ENCODE data around the gene ETV6. TPM values are rescaled to one million over a fixed set of nuclear protein-coding genes. Genes with fewer than 3 reads are reported as not detected.
A peak's percentile ranks its signal among the peaks of the same experiment; 100 is the strongest.

Gene ETV6
- total and polyA plus RNA-seq, 2 of the 8 experiments (the other 6 are each of a cell fraction or from before 2014, with no cell fraction given) = 5.5 to 23.9 TPM

- Histone ChIP-seq H3K9ac (replicated peaks in 1 of 4; ENCODE audit: extremely low read depth in 1 of 4, low read depth in 3 of 4, low read length in 3 of 4) (no peak overlapping the region), H3K9me3 (ENCODE audit: insufficient read depth in 2 of 2, low read depth in 1 of 2, low read length in 1 of 2) (no peaks in the 10 kb centered on the region), H3K36me3 (ENCODE audit: control insufficient read depth in 2 of 4, insufficient read depth in 4 of 4, low read length in 3 of 4) (no peaks in the 10 kb centered on the region), H3K14ac (ENCODE audit: insufficient read length) (no peak overlapping the region), H2BK12ac (ENCODE audit: low read depth, low read length) (no peak overlapping the region), H2AFZ (ENCODE audit: low read length) (no peak overlapping the region), H3K4me1 (replicated peaks in 1 of 4; ENCODE audit: control insufficient read depth in 3 of 4, insufficient read depth in 4 of 4, low read length in 3 of 4) (peaks cover 2 to 11% (median 6%) of the 10 kb centered on the region in 4 experiments; a peak in 5 of 7 replicates), H2BK15ac (ENCODE audit: low read length) (no peak overlapping the region), H3K23me2 (ENCODE audit: low read depth, low read length) (no peaks in the 10 kb centered on the region), H4K20me1 (replicated peaks in 1 of 2; ENCODE audit: control insufficient read depth in 1 of 2, insufficient read depth in 2 of 2, low read length in 2 of 2) (no peaks in the 10 kb centered on the region), H2BK20ac (ENCODE audit: low read length) (peak overlapping the region; percentile 97; the same call in 1 of the 2 replicates), H3K4me3 (ENCODE audit: extremely low read depth in 1 of 4, insufficient read depth in 2 of 4, low read depth in 3 of 4, low read length in 4 of 4) (no peak overlapping the region), H3K56ac (replicated peaks; ENCODE audit: insufficient read length, low read depth, low read length) (no peak overlapping the region), H2AK5ac (ENCODE audit: low read depth, low read length) (peak overlapping the region; percentile 75; the same call in 1 of the 2 replicates), H4K8ac (ENCODE audit: extremely low read depth, insufficient read depth, low read length) (no peak overlapping the region), H3K4ac (replicated peaks; ENCODE audit: insufficient read length, low read depth, low read length) (no peak overlapping the region), H2BK120ac (replicated peaks; ENCODE audit: low read depth, low read length) (no peak overlapping the region), H4K91ac (replicated peaks; ENCODE audit: insufficient read length, low read length) (no peak overlapping the region), H2BK5ac (ENCODE audit: low read depth, low read length) (peak overlapping the region; percentile 68; the same call in 1 of the 2 replicates), H3K27me3 (replicated peaks in 1 of 4; ENCODE audit: control insufficient read depth in 3 of 4, extremely low read depth in 1 of 4, insufficient read depth in 3 of 4, low read length in 3 of 4) (no peaks in the 10 kb centered on the region), H4K5ac (ENCODE audit: insufficient read length, low read depth, low read length) (no peak overlapping the region), H3K79me1 (ENCODE audit: low read depth, low read length) (peaks cover 2% of the 10 kb centered on the region; the same call in 1 of the 2 replicates), H3K79me2 (ENCODE audit: control insufficient read depth in 1 of 2, insufficient read depth in 2 of 2, low read length in 2 of 2) (peaks cover 6 to 75% of the 10 kb centered on the region in 2 experiments; a peak in 3 of 4 replicates), H3K23ac (ENCODE audit: insufficient read length) (no peak overlapping the region), H3K18ac (ENCODE audit: extremely low read depth, low read length) (peak overlapping the region; percentile 62; the same call in 1 of the 2 replicates), H3K4me2 (ENCODE audit: insufficient read depth in 1 of 2, low read depth in 2 of 2, low read length in 2 of 2) (no peak overlapping the region), H3K27ac (ENCODE audit: low read depth, low read length) (no peak overlapping the region)
- DNase-seq (ENCODE audit: low read depth in 1 of 2, low spot score in 2 of 2) = no peak
- CTCF ChIA-PET (ENCODE audit: partially characterized antibody) = interaction anchor here (0.7 to 1.8 kb wide), 4 partner anchors 17 to 393 kb away, joined by 3 to 9 read pairs (median 4); no protein-coding TSS in a partner anchor
- POLR2A ChIA-PET (ENCODE audit: partially characterized antibody) = interaction anchor here (1.1 to 1.3 kb wide), 3 partner anchors 8 to 33 kb away, joined by 3 to 7 read pairs (median 4); partner anchors contain the start of gene ETV6
- WGBS, 2 experiments (ENCODE audit: extremely low coverage in 1 of 2, insufficient coverage in 1 of 2, insufficient read length in 1 of 2, insufficient replicate concordance in 2 of 2, low coverage in 1 of 2, low lambda C conversion rate in 2 of 2, missing lambda C conversion rate in 1 of 2) = 73% methylated on average over 1 of the region's 1 CpG; no CpG with 5 or more reads in 1 of the 2 experiments
- TF ChIP-seq KDM4A (IDR thresholded peaks at IDR 0.05; ENCODE audit: low read depth, low read length, severe bottlenecking) = no peak
- TF ChIP-seq, protein P1, sequence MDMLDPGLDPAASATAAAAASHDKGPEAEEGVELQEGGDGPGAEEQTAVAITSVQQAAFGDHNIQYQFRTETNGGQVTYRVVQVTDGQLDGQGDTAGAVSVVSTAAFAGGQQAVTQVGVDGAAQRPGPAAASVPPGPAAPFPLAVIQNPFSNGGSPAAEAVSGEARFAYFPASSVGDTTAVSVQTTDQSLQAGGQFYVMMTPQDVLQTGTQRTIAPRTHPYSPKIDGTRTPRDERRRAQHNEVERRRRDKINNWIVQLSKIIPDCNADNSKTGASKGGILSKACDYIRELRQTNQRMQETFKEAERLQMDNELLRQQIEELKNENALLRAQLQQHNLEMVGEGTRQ (IDR thresholded peaks at IDR 0.05; ENCODE audit: low read length) = no peak
- no peak for TF ChIP-seq NRF1 (IDR thresholded peaks at IDR 0.05; ENCODE audit: low read depth, low read length)
- no peak for TF ChIP-seq EZH2 (IDR thresholded peaks at IDR 0.05; ENCODE audit: low read depth, low read length, severe bottlenecking)
- no peak for FAIRE-seq
Measured at GRCh38 chr12:11615481-11615880, 34.0 kb upstream of the ETV6 start.

All from H1 (cell line).